ENCODE measurements around the gene MCTP1.

The MCTP1 gene

GRCh38 chr5:94691949-94692348 lies 592.9 kb downstream of the MCTP1 start:
- FAIRE-seq, result no peak

- FAIRE-seq, result no peak
These were observed 593.6 kb downstream of the MCTP1 start for GRCh38 chr5:94691291-94691690.

- no peak for FAIRE-seq
These were observed 594.1 kb downstream of the MCTP1 start for GRCh38 chr5:94690778-94691177.

GRCh38 chr5:94689908-94690307 lies 595.0 kb downstream of the MCTP1 start:
- no peak for FAIRE-seq

GRCh38 chr5:94682814-94683520 lies 601.9 kb downstream of the MCTP1 start:
- FAIRE-seq, result no peak

GRCh38 chr5:94675965-94676618 lies 608.8 kb downstream of the MCTP1 start:
- no peak for FAIRE-seq

GRCh38 chr5:94674490-94675382 lies 610.2 kb downstream of the MCTP1 start:
- FAIRE-seq, result no peak

- FAIRE-seq, result no peak
These were observed 612.1 kb downstream of the MCTP1 start for GRCh38 chr5:94672746-94673145.

GRCh38 chr5:94670726-94671125 lies 614.2 kb downstream of the MCTP1 start:
- no peak for FAIRE-seq

- FAIRE-seq, result no peak
These were observed 617.0 kb downstream of the MCTP1 start for GRCh38 chr5:94667937-94668336.

- no peak for FAIRE-seq
These were observed 623.8 kb downstream of the MCTP1 start for GRCh38 chr5:94661086-94661485.

- no peak for FAIRE-seq
These were observed 624.4 kb downstream of the MCTP1 start for GRCh38 chr5:94660506-94660905.

GRCh38 chr5:94658272-94658671 lies 626.6 kb downstream of the MCTP1 start:
- FAIRE-seq, result no peak
